ENCODE results near the gene NPAT. TPM values are rescaled to one million over a fixed set of nuclear protein-coding genes. Genes with fewer than 3 reads are reported as not detected.
"Not testable (repeated sequence)": the region's sequence is repeated elsewhere in the genome, so short reads cannot be mapped to it uniquely, and the experiment has no call there.

NPAT gene
- total and polyA plus RNA-seq, 2 experiments from 2014 or later, result 3.7 to 14.3 TPM

DNA sequence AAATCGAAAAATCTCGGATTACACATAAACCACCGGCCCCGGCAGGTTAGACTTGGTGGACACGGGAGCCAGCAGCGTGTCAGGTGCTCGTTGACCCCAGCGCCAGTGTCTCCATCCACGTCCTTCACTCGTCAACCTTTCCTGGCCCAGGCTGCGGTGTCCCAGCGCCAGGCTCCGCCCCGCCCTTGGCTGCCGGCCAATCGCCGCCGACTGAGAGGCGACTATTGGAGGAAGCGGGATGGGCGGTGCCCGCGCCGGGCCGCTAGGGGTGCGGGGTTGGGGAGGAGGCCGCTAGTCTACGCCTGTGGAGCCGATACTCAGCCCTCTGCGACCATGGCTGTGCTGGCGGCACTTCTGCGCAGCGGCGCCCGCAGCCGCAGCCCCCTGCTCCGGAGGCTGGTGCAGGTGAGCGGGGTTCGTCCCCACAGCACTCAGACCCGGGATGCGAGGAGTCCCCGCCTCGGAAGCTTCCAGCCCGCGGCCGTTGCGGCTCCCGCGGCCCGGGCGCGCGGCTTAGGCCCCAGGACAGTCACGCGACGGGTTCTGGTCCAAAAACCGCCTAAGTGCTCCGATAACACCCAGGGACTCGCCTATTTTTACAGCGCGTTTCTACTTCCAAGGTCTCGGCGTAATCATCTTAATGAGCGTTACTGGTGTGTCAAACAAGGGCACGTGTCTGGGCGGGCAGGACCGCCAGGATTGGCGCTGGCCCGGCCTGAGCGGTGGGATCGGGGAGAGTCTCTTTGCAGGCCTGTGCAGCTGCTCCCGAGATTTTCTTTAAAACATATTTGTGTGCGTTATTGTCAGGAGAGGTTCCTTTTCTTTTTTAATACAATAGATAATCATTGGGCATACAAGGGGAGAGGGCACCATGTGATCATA lies 100.9 kb downstream of the NPAT start, which contains the start of gene ACAT1:
TSS of gene ACAT1 (plus strand) at position 294 of the 882 bp plus-strand sequence. CDS start at position 334, 40 bp downstream.
- Histone ChIP-seq H4K20me1 (ENCODE audit: insufficient read depth, poor library complexity, severe bottlenecking) (no peaks in the 10 kb centered on the region), H2AFZ (peak within 1 kb of the TSS; percentile 53), H3K27ac (peak within 1 kb of the TSS; percentile 72), H3K4me3 (peak within 1 kb of the TSS; percentile 54), H3K4me2 (peak within 1 kb of the TSS; percentile 80), H3K27me3 (no peaks in the 10 kb centered on the region), H3K36me3 (replicated peaks; ENCODE audit: insufficient read depth, low read depth) (no peaks in the 10 kb centered on the region), H3K4me1 (ENCODE audit: insufficient read depth) (peaks cover 13% of the 10 kb centered on the region), H3K9me2 (replicated peaks; ENCODE audit: insufficient read depth) (no peaks in the 10 kb centered on the region), H3K9me3 (ENCODE audit: low read depth) (no peaks in the 10 kb centered on the region), H3K79me2 (peaks cover 34% of the 10 kb centered on the region)
- peak; percentile 96 for DNase-seq (ENCODE audit: low spot score)
- 2% methylated on average over 71 of the region's 73 CpGs for WGBS (ENCODE audit: low lambda C conversion rate, missing lambda C conversion rate)
- no peak for TF ChIP-seq EZH2 (IDR thresholded peaks at IDR 0.05; ENCODE audit: borderline replicate concordance)
- TF ChIP-seq, protein P1, sequence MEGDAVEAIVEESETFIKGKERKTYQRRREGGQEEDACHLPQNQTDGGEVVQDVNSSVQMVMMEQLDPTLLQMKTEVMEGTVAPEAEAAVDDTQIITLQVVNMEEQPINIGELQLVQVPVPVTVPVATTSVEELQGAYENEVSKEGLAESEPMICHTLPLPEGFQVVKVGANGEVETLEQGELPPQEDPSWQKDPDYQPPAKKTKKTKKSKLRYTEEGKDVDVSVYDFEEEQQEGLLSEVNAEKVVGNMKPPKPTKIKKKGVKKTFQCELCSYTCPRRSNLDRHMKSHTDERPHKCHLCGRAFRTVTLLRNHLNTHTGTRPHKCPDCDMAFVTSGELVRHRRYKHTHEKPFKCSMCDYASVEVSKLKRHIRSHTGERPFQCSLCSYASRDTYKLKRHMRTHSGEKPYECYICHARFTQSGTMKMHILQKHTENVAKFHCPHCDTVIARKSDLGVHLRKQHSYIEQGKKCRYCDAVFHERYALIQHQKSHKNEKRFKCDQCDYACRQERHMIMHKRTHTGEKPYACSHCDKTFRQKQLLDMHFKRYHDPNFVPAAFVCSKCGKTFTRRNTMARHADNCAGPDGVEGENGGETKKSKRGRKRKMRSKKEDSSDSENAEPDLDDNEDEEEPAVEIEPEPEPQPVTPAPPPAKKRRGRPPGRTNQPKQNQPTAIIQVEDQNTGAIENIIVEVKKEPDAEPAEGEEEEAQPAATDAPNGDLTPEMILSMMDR (IDR thresholded peaks at IDR 0.05; ENCODE audit: poor library complexity), result peak; percentile 11

DNA sequence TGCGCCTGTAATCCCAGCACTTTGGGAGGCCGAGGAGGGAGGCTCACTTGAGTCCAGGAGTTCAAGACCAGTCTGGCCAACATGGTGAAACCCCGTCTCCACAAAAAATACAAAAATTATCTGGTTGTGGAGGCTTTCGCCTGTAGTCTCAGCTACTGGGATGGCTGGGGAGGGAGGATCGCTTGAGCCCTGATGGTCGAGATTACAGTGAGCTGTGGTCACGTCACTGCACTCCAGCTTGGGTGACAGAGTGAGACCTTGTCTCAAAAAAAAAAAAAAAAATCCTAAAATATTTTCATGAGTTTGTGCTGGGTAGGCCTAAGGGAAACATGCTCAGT lies 101.5 kb downstream of the NPAT start:
- peaks cover 30% of the 10 kb centered on the region for H3K79me2 ChIP-seq
- H3K4me1 ChIP-seq (ENCODE audit: insufficient read depth), result peaks cover 13% of the 10 kb centered on the region
- not testable (repeated sequence) for H3K27me3 ChIP-seq; DNase-seq (ENCODE audit: low spot score); H4K20me1 ChIP-seq (ENCODE audit: insufficient read depth, poor library complexity, severe bottlenecking); H3K9me2 ChIP-seq (replicated peaks; ENCODE audit: insufficient read depth); H3K9me3 ChIP-seq (ENCODE audit: low read depth); H3K4me3 ChIP-seq; H3K36me3 ChIP-seq (replicated peaks; ENCODE audit: insufficient read depth, low read depth)
- peak overlapping the region; percentile 29 for H2AFZ ChIP-seq
- 80% methylated on average over 7 of the region's 7 CpGs for WGBS (ENCODE audit: low lambda C conversion rate, missing lambda C conversion rate)
- peak overlapping the region; percentile 72 for H3K27ac ChIP-seq
- H3K4me2 ChIP-seq, result peak overlapping the region; percentile 80

DNA sequence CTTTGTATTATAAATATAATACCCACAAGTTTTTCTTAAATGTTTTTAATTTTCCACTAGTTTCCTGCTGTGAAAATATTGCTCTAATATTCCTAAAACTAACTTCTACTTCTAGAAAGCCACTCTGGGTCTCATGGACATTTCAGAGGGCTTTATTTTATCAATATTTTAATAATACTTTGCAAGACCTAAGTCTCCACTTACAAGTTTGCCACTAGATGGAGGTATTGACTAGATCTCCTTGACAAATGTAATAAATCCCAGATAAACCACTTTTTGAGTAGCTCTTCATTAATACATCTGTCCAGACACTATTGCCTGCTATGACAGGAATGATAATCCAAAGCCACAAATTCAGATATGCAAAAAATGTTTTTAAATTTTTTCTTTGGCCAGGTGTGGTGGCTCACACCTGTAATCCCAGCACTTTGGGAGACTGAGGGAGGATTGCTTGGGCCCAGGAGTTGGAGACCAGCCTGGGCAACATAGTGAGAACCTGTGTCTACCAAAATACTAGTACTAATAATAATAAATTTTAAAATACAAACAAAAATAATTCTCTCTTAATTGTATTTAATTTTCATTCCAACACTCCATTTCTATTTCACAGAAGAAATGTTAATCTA lies 104.6 kb downstream of the NPAT start:
- DNase-seq (ENCODE audit: low spot score), result peak; percentile 47
- Histone ChIP-seq H3K27me3 (no peaks in the 10 kb centered on the region), H3K4me2 (no peak overlapping the region), H3K4me1 (ENCODE audit: insufficient read depth) (peaks cover 6% of the 10 kb centered on the region), H3K9me2 (replicated peaks; ENCODE audit: insufficient read depth) (no peaks in the 10 kb centered on the region), H3K79me2 (peaks cover 6% of the 10 kb centered on the region), H4K20me1 (ENCODE audit: insufficient read depth, poor library complexity, severe bottlenecking) (no peaks in the 10 kb centered on the region), H3K4me3 (no peak overlapping the region), H3K36me3 (replicated peaks; ENCODE audit: insufficient read depth, low read depth) (no peaks in the 10 kb centered on the region), H3K9me3 (ENCODE audit: low read depth) (no peaks in the 10 kb centered on the region), H2AFZ (no peak overlapping the region), H3K27ac (no peak overlapping the region)
- TF ChIP-seq EZH2 (IDR thresholded peaks at IDR 0.05; ENCODE audit: borderline replicate concordance) (no peak), EZH2phosphoT487 (IDR thresholded peaks at IDR 0.05; ENCODE audit: low read depth, severe bottlenecking, unreplicated experiment) (no peak)
- TF ChIP-seq, protein P1 (IDR thresholded peaks at IDR 0.05; ENCODE audit: poor library complexity), result peak; percentile 72

DNA sequence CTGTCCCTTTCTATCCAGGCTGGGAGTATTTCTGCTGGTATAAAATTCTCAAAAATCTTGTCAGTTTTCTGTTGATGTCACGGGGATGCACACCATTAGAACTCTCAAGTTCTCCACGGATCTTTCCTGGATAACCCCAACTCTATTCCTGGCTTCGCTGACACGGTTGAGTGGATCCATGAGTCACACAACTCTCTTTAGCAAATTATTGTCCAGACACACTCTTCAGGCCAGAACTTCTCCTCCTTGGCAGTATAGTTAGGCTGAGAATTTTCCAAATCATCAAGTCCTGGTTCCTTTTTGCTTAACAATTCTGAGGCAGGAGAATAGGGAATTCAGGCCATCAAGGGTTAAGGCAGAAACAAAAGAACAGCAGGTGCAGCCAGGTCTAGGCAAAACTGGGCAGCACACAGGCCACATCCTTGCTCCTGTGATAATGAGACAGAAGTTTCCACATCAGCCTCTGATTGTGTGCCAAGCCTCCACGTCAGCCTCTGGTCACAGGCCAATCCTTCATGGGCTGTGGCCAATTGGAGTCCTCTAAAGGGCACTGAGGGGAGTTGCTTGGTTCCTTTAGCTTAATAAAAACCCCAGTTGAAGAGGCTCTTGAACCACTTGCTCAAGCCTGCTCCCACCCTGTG lies 106.8 kb downstream of the NPAT start:
- Histone ChIP-seq H3K36me3 (replicated peaks; ENCODE audit: insufficient read depth, low read depth) (no peaks in the 10 kb centered on the region), H4K20me1 (ENCODE audit: insufficient read depth, poor library complexity, severe bottlenecking) (no peaks in the 10 kb centered on the region), H3K4me2 (no peak overlapping the region), H3K27me3 (no peaks in the 10 kb centered on the region), H3K27ac (no peak overlapping the region), H2AFZ (no peak overlapping the region), H3K4me3 (no peak overlapping the region), H3K9me2 (replicated peaks; ENCODE audit: insufficient read depth) (no peaks in the 10 kb centered on the region), H3K9me3 (ENCODE audit: low read depth) (no peaks in the 10 kb centered on the region), H3K4me1 (ENCODE audit: insufficient read depth) (no peaks in the 10 kb centered on the region), H3K79me2 (no peaks in the 10 kb centered on the region)
- DNase-seq (ENCODE audit: low spot score), result peak; percentile 59
- 72% methylated on average over 5 of the region's 5 CpGs for WGBS (ENCODE audit: low lambda C conversion rate, missing lambda C conversion rate)
- TF ChIP-seq EZH2 (IDR thresholded peaks at IDR 0.05; ENCODE audit: borderline replicate concordance), result no peak
- no peak for TF ChIP-seq EZH2phosphoT487 (IDR thresholded peaks at IDR 0.05; ENCODE audit: low read depth, severe bottlenecking, unreplicated experiment)
- TF ChIP-seq, protein P1 (IDR thresholded peaks at IDR 0.05; ENCODE audit: poor library complexity), result no peak

Measured in hepatocyte (in vitro differentiated cells).